GM18907 (cell line): ENCODE results near the gene PCNT.
"Not testable (repeated sequence)": the region's sequence is repeated elsewhere in the genome, so short reads cannot be mapped to it uniquely, and the experiment has no call there.

Source experiments
- ATAC-seq: cut with Tn5 transposase; IDR thresholded peaks from one replicate; pipeline ENCODE4 v1.9.1; 2021; ENCODE audit warnings: mild to moderate bottlenecking, moderate library complexity; ENCODE audit not compliant: unreplicated experiment

The PCNT gene

DNA sequence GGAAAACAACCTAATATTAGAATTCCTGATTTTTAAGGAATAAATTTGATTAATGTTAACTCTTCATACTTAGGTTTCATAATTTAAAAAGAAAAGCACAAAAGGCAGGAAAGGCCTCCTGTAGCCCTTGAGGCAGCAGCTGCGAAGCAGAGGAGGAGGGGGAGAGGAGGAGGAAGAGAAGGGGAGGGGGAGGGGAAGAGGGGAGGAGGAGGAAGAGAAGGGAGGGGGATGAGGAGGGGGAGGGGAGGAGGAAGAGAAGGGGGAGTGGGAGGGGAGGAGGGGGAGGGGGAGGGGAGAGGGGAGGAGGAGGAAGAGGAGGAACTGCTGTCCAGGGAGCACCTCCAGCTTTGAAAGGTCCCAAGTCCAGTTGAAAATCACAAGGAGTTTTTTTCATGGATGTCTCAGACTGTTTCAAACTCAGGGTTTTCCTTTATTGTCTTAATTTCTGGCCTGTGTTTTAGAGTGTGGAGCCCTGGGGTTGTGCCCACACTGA, 99.6 kb downstream of the PCNT start:
- no peak for ATAC-seq

DNA sequence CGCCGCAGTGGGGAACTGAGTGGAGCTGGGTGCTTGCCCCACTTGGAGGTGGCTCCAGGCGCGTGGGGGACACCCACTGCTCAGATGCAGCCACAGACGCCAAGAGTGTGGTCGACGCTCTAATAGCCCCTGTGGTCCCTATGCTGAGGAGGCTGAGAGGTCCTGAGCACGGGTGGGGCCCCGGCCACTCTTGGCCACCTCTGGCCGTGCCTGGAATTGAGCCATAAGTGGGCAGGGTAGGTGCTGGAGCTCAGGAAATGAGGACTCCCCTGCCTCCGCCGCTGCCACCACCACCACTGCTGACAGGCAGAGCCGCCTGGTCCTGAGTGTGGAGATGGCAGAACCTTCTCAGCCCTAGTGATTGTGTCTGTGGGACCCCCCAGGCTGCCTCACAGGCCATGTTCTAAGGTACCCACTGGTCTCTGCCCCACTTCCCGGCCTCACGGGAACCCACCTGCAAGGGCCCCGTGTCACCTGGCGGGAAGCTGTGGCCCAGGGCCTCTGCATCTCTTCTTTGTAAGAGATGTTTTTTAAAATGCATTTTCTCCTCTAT, 100.2 kb downstream of the PCNT start:
- ATAC-seq, result no peak

DNA sequence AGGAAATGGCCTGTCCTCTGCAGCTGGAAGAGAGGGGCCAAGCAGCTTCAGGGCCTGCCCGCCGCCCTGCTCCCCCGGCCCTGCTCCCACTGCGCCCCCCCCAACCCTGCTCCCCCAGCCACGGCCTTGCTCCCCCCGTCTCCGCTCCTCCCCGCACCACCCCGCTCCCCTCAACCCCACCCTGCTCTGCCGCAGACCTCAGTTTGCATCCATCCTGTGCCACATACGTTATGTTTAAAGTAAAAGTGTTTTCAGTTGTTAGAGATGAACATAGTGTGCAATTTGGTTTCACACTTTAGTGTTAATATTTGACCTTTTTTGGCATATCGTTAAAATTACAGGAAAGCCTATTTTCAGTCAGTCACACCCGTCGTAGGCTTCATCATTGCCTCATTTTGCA, 100.7 kb downstream of the PCNT start:
- ATAC-seq, result no peak

- ATAC-seq, result no peak
These were observed 101.1 kb downstream of the PCNT start for GRCh38 chr21:46425041-46425440.

- no peak for ATAC-seq
These were observed 101.6 kb downstream of the PCNT start for GRCh38 chr21:46425571-46425970.

GRCh38 chr21:46426313-46427046, 102.5 kb downstream of the PCNT start:
- no peak for ATAC-seq

DNA sequence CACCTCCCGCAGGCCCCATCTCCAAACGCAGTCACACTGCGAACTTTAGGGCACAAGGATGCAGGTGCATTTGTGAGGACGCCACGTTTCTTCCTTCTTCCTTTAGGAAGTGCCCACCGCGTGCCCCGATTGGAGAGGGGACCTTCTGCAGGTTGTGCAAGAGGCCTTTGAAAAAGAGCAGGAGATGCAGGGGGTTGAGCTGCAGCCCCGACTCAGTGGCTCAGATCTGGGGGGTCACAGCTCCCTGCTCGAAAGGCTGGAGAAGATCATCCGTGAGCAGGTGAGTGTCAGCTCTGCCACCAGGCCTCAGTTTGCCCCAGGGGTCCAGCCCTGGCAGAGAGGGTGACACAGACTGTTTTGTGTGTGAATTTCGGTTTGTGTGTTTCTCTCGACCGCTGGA, 103.6 kb downstream of the PCNT start:
- no peak for ATAC-seq

DNA sequence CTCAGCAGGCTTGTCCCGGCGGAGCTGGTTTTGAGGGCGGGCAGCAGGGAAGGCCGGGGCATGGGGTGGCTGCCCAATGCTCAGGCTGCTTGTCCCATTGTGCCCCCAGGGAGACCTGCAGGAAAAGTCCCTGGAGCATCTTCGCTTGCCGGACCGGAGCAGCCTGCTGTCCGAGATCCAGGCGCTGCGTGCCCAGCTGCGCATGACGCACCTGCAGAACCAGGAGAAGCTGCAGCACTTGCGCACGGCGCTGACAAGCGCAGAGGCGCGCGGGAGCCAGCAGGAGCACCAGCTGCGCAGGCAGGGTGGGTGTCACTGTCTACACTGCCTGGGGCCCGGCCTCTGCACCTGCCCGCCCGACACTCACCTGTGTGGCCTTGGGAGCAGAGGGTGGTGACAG, 104.3 kb downstream of the PCNT start:
- ATAC-seq, result no peak

DNA sequence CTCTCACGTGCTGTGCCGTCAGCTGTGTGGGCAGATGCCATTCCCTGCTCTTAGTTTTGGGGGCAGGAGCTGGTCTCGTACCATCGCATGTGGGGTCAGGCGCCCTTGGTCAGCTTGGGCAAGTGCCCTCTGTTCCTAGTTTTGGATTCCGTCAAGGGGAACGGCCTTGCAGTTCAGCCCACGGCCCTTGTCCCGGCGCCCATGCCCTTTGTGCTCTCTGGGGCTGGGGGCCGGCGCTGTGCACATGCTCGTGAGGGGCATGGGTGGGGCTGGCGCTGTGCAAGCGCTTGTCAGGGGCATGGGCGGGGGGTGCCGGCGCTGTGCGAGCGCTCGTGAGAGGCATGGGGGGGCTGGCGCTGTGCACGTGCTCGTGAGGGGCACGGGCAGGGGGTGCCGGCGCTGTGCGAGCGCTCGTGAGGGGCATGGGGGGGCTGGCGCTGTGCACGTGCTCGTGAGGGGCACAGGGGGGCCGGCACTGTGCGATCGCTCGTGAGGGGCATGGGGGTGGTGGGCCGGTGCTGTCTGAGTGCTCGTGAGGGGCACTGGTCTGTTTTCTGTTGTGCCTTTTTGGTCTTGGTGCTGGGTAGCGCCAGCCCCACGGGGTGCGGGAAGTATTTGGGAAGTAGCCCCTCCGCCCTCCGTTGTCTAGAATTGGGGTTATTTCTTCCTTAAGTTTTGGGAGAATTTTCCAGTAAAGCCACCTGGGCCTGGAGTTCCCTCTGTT, 105.2 kb downstream of the PCNT start:
- ATAC-seq, result no peak

DNA sequence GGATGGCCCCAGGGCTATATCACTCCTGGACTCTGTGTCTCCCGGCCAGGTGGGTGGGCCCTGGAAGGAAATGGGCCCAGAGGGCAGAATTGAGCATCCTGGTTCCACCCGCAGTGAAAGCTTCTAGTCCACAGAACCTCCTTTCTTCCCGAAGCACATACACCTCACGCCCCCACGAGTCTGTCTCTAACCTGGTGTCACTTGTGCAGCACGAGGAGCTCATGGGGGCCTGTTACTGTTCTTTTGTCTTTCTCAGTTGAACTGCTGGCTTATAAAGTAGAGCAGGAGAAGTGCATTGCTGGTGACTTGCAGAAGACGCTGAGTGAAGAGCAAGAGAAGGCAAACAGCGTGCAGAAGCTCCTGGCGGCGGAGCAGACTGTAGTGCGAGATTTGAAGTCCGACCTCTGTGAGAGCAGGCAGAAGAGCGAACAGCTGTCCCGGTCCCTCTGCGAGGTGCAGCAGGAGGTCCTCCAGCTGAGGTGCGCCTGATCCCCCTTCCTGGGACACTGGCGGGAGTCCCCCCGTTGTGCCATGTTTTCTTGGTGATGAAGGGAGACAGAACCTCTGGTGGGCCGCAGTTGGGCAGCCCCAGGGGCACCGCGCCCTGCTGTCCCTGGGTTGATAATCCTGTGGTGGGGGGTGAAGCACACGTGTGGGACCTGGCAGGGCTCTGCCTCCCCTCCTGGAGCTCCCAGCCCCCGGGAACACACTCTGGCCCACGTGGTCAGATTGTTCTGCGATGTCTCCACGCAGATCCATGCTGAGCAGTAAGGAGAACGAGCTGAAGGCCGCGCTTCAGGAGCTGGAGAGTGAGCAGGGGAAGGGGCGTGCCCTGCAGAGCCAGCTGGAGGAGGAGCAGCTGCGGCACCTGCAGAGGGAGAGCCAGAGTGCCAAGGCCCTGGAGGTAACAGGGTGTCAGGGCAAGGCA, 106.1 kb downstream of the PCNT start:
- no peak for ATAC-seq

GRCh38 chr21:46431448-46431847, 107.5 kb downstream of the PCNT start:
- ATAC-seq, result no peak

DNA sequence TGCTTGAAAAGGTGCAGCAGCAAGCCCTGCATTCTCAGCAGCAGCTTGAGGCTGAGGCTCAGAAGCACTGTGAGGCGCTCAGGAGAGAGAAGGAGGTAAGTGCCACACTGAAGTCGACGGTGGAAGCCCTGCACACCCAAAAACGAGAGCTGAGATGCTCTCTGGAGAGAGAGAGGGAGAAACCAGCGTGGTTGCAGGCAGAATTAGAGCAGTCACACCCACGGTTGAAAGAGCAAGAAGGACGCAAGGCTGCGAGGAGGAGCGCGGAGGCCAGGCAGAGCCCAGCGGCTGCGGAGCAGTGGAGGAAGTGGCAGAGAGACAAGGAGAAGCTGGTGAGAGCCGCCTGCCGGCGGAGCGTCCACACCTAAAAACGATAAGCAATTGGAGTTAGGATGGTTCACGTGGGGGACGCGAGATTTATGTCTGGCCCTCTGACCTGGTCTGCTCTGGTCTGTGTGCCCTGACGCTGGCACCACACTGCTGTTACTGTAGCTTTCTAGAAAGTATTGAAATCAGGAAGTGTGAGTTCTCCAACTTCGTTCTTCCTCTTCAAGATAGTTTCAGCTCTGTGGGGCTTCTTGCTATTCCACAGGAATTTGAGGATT, 108.0 kb downstream of the PCNT start:
- ATAC-seq, result no peak

DNA sequence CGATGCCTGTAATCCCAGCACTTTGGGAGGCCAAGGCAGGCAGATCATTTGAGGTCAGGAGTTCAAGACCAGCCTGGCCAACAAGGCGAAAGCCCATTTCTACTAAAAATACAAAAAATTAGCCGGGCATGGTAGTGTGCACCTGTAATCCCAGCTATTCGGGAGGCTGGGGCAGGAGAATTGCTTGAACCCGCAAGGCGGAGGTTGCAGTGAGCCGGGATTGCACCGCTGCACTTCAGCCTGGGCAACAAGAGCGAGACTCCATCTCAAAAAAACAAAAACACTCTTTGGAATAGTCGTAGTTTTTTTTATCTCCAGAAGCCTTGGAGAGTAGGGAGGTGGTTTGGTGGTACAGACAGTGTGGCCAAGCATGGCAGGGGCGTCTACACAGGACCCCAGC, 109.2 kb downstream of the PCNT start:
- not testable (repeated sequence) for ATAC-seq

DNA sequence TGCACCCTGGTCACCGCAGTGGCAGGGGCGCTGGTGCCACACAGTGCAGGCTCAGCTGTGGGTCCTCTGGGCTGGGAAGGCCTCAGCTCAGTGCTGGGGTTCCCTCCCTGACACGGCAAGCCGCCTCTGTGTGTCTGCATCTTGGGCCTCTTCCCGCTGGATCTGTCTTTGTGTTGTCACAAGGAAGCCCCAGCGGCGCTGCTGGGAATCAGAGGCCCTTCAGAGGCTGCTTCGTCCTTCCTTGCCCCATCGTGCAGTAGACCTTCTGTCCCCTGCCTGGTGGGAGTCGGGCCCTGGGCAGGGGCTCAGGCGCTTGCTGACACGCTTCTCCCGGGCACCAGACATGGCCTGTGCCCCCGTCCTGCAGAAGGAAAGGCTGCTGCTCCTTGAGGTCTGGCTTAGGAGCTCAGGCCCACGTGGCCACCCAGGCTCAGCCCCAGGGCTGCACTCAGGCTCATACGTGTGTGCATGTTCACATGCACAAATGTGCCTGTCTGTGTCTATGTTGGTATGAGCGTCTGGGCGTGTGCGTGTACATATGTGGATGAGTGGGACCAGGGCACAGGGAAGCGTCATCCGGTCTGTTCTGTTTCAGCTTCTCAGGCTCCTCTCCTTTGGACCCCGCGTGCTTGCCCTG, 110.5 kb downstream of the PCNT start:
- ATAC-seq, result no peak

DNA sequence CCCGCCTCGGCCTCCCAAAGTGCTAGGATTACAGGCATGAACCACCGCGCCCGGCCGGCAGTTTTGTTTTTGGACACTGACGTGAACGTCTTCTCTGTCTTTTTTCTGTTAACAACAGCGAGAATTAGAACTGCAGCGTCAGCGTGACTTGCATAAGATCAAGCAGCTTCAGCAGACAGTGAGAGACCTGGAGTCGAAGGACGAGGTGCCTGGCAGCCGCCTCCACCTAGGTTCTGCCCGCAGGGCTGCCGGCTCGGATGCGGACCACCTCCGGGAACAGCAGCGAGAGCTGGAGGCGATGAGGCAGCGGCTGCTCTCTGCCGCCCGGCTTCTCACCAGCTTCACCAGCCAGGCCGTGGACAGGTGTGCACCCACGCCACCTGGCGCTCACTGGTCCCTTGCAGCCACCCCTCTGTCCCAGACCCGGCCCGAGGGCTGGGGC, 111.9 kb downstream of the PCNT start:
- ATAC-seq, result no peak

GRCh38 chr21:46436621-46437020, 112.7 kb downstream of the PCNT start:
- ATAC-seq, result no peak

- no peak for ATAC-seq
These were observed 113.1 kb downstream of the PCNT start for GRCh38 chr21:46437096-46437498.

GRCh38 chr21:46437511-46437910, 113.6 kb downstream of the PCNT start:
- ATAC-seq, result no peak

GRCh38 chr21:46438241-46438640, 114.3 kb downstream of the PCNT start:
- no peak for ATAC-seq

DNA sequence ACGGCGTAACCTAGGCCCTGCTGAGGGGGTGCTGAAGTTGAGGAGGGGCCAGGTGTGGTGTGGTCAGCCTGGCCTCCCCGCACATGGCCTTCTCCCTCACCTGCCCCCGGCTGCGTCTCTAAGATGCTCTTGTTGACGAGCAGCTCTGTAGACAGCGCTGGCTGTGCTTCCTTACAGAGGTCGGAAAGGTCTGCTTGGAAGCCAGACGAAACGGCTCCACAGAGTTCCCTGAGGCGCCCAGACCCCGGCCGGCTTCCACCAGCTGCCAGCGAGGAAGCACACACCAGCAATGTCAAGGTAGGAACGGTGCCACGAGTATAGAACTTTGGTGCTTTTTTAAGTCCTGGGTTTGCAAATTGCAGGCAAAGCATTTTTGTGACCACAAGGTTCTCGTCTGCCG, 116.0 kb downstream of the PCNT start:
- ATAC-seq, result no peak
